HCT116 (cell line): ENCODE data around the gene PRICKLE1.

Source experiments
- CEBPB ChIP-seq: IDR thresholded peaks from 2 replicates; pipeline ENCODE4 v1.6.1; 2012; ENCODE audit warnings: low read depth
- CTCF ChIP-seq, 3 experiments: fragments of 200-600 bp in 1 of 3; sonication (generic) in 1 of 3; IDR thresholded peaks in 2 of 3; conservative IDR thresholded peaks in 1 of 3; 2 replicates each; pipeline ENCODE4 v1.5.1; 2012 to 2017; ENCODE audit warnings: low read depth in 2 of 3, low read length in 2 of 3, antibody characterized with exemption in 1 of 3, borderline replicate concordance in 1 of 3, control low read depth in 1 of 3, mild to moderate bottlenecking in 1 of 3, mixed read lengths in 1 of 3, mixed run types in 1 of 3, moderate library complexity in 1 of 3; ENCODE audit not compliant: insufficient read depth in 1 of 3
- ELF1 ChIP-seq: IDR thresholded peaks from 2 replicates; pipeline ENCODE4 v1.6.1; 2012; ENCODE audit warnings: low read depth, borderline replicate concordance
- EZH2 ChIP-seq: fragments of 200-600 bp; sonication (generic); IDR thresholded peaks from 2 replicates; pipeline ENCODE4 v1.6.1; 2017; ENCODE audit warnings: antibody characterized with exemption, mixed run types
- JUND ChIP-seq: IDR thresholded peaks from 2 replicates; pipeline ENCODE4 v1.6.1; 2012
- POLR2A ChIP-seq: IDR thresholded peaks from 2 replicates; pipeline ENCODE4 v1.7.0; 2011; ENCODE audit warnings: borderline replicate concordance; ENCODE audit not compliant: insufficient read depth, insufficient read length; ENCODE audit errors: extremely low read depth
- POLR2AphosphoS5 ChIP-seq: IDR thresholded peaks from 2 replicates; pipeline ENCODE4 v1.6.1; 2011; ENCODE audit warnings: mild to moderate bottlenecking, low read depth, low read length, moderate library complexity
- REST ChIP-seq: IDR thresholded peaks from 2 replicates; pipeline ENCODE4 v1.6.1; 2012; ENCODE audit warnings: low read depth
- SP1 ChIP-seq: IDR thresholded peaks from 2 replicates; pipeline ENCODE4 v1.6.1; 2012; ENCODE audit warnings: low read depth
- YY1 ChIP-seq: IDR thresholded peaks from 2 replicates; pipeline ENCODE4 v1.6.1; 2011; ENCODE audit warnings: low read length, low read depth, moderate library complexity, mild to moderate bottlenecking; ENCODE audit not compliant: insufficient replicate concordance; ENCODE audit errors: extremely low read depth
- ZFX ChIP-seq: fragments of 450-650 bp; IDR thresholded peaks from 2 replicates; pipeline ENCODE4 v1.6.1; 2017
- ZNF274 ChIP-seq: fragments of 200-500 bp; sonication (Bioruptor generic); IDR thresholded peaks from 2 replicates; pipeline ENCODE4 v1.6.1; 2014; ENCODE audit warnings: mild to moderate bottlenecking, low read depth, low read length, inconsistent platforms

- TF ChIP-seq CTCF (IDR thresholded peaks at IDR 0.05 in 2 of 3, conservative IDR thresholded peaks at IDR 0.05 in 1 of 3; ENCODE audit: borderline replicate concordance in 1 of 3, insufficient read depth in 1 of 3, low read depth in 2 of 3, low read length in 2 of 3) = no peak
- no peak for TF ChIP-seq POLR2AphosphoS5
- no peak for TF ChIP-seq ZFX
- no peak for TF ChIP-seq POLR2A
- no peak for TF ChIP-seq REST
- no peak for TF ChIP-seq YY1
- no peak for TF ChIP-seq SP1
- TF ChIP-seq ELF1 = no peak
- TF ChIP-seq ZNF274 = no peak
- no peak for TF ChIP-seq CEBPB
- no peak for TF ChIP-seq EZH2
- TF ChIP-seq JUND = no peak
Observed at GRCh38 chr12:42490261-42490842, 99.2 kb downstream of the PRICKLE1 start.
